ENCODE measurements around the gene S100A7. TPM values are rescaled to one million over a fixed set of nuclear protein-coding genes. Genes with fewer than 3 reads are reported as not detected.
A peak's percentile ranks its signal among the peaks of the same experiment; 100 is the strongest.
"Not testable (repeated sequence)": the region's sequence is repeated elsewhere in the genome, so short reads cannot be mapped to it uniquely, and the experiment has no call there.

Gene S100A7
- total RNA-seq, 1 experiment from 2014 or later, result not detected

DNA sequence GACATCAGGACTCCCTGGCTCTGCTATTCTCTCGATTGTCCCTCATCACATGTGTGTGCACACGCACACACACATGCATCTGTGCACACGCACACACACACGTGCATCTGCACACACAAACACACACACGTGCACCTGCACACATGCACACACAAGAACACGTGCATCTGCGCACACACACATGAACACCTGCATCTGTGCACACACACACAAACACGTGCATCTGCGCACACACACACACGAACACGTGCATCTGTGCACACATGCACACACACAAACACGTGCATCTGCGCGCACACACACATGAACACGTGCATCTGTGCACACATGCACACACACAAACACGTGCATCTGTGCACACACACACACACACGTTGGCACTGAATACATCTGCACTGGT, 29.4 kb downstream of the S100A7 start:
- no peak for DNase-seq (ENCODE audit: low spot score)

DNA sequence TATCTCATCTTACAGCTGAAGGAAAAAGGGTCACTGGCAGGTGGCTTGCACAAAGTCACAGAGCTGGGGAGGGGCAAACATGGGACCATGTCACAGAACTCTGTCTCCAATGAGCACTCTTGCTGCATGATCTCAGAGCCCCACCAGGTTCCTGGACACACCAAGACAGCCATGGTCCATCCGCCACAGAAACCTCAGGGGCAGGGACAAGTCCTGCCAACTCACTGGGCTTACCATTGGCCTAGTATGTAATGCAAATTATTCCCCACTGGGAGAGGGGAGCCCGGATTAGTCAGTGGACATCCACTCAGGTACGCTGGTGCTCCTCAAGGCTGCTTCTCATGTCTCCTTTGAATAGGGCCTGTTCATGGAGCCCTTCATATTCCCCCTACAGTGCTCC, 29.9 kb downstream of the S100A7 start:
- no peak for DNase-seq (ENCODE audit: low spot score)

DNA sequence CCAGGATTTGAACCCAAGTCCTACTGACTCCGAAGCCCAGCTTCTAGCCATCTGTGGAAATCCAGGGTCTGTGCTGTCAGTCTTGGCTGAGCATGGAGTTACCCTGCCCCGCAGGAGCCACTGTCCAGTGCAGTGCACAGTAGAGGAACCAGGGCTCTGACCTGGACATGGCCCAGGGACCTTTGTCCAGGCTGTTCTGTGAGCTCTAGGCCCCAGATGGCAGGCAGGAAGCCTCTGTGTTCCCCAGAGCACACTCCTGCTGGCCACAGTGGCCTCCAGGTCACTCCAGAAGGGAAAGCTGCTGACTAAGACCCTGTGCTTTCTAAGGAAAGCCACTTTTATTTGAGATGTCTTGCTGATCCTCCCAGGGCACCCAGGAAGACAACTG, 30.3 kb downstream of the S100A7 start:
- DNase-seq (ENCODE audit: low spot score), result no peak

DNA sequence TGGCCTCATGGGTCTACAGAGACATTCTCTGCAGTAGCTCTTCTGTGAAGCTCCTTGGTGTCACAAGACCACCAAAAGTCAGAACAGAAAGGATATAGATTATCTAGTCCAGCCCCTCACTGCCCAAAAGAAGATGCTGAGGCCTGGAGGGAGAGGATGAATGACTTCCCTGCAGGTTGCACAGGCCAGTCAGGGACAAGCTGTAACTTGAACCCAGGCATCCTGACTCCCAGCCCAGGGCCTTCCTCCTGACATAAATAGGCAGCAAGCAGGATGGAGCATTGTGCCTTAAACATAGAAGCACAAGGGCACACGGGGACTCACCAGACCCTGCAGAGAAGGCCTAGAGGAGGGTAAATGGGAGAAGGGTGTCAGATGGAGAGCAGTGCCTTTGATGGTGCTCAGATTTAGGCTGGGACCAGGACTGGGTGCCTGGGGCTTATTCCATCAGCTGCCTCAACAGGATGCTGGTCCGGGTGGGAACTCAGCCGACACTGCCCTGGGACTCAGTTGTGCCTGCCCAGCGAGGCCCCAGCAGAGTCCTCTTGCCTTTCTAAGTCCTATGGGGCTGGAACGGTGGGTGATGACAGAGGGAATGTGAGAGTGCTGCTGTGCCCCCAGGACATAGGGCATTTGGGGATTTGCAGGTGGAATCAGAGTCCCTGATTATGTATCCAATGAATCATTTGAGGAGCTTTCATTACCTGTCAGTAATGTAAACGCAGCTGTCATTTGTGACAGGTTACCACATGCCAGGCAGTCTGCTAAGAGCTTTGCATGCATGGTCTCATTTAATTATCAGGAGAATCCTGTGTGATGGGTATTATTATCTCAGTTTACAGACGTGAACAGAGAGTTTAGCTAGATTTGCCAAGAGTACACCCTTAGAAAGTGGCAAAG, 30.9 kb downstream of the S100A7 start:
- DNase-seq (ENCODE audit: low spot score), result no peak

DNA sequence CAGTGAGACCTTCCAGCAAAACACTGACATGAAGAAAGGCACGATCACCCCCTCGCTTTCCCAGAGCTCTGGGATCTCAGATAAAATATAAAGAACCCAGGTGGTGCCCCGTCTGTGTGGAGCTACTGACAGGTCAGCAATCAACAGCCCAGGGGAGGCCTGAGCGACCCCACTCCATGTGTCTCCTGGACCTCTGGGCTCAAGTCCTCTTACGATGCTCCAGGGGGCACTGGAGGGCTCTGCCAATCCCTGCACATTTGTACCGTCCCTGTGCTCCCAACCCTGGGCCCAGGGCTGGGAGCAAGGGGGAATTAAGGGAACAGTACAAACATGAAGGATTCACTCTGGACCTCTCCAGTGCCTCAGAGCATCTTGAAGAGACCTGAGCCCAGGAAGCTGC, 31.7 kb downstream of the S100A7 start:
- no peak for DNase-seq (ENCODE audit: low spot score)

DNA sequence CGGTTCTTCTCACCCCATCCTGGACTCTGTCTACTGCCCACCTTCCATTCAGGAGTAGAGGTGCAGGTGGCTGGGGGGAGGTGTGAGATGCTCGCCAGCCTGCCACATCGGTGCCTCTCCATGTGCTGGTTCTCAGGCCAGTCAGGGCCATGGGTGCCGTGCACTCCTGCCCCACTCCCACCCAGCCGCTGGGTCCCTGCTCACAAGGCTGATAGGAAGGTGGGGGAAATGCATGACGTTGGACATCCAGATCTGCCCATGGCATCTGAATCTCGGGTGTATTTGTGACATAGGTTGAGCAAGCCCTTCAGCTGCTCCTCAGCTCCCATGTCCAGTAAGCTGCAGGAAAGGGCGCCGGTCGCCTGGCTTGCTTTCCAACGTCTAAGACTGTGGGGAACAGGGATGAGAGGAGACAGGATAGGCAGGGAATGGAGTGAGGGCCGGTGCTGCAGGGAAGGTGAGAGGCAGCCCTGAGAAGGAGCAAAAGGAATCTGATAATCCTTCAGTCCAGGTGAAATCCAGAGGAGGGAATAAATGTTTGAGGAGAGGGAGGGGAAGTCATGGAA, 32.3 kb downstream of the S100A7 start:
- DNase-seq (ENCODE audit: low spot score), result no peak

DNA sequence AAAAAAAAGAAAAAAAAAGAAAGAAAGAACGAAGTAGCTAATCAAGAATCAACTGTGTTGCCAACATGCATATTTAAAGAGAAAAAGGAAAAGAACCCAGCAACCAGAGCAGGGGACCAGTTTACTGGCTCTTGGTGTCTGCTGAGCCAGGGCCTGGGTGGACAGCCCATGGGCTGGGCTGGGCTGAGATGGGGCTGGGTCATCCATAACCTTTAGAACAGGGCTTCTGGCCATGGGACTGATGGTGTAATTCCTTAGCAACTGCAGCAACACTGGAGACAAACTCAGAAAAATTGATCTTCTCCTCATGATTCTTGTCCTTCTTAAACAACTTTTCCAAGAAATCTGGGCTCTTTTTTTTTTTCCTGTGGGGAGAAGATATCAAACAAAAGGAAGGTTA, 33.6 kb downstream of the S100A7 start:
- DNase-seq (ENCODE audit: low spot score), result no peak

DNA sequence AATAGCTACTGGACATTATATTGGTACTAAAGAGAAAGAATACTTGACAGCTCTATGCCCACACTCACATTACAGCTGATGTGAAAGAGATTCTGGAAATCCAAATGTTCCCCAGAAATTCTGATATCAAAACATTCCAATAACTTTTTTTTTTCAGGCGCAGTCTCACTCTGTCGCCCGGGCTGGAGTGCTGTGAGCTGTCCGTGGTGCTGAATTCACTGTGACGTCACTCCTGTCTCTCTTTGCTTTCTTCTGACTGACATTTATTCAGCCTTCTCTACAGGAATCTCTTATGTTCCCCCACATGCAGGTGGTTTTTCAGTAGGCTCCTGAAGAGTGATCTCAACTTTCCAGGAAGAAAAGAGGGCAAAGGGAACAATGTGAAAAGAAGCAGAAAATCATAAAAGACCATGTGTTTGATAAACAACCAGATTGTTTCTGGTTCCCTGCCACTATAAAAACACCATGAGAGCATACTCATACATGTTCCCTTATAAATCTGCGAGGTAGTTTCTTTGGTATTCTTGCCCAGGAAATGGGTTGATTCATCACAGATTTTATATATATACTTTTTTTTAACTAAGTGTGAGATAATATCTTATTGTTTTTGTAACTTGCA, 37.9 kb downstream of the S100A7 start:
- DNase-seq (ENCODE audit: low spot score), result peak; percentile 76

DNA sequence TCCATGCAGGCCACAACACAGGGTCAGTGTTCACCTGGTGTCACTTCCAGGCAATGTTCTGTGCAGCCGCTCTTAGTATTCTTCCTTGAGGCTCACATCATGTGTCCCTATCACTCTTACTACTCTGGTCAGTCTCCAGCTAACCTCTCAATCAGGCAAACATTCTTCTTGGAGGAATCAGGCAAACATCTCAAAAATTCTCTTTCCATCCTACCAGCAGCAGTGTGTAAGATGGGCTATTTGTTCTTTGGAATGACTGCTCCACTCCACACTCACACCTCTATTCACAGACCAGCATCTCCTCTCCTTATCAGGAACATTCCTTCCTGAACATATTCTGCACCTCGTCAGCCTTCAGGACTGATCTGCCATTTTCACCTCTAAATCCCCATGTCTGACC, 40.1 kb downstream of the S100A7 start:
- no peak for DNase-seq (ENCODE audit: low spot score)

DNA sequence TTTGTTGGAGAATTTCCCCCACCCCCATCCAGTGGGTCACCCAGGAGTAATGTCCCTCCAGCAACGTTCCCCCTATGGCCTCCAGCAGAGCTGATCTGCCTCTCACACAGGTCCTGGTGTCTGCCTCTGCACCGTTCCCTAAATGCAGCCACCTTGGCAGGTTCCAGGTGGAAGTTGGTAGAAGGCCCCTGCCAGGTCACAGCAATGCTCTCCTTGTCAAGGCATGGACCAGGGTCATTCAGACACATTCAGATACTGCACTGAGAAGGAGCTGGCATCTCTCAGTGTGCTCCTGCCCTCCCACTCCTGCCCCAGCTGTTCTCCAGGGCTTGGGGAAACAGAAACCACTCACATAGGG, 41.0 kb downstream of the S100A7 start:
- not testable (repeated sequence) for DNase-seq (ENCODE audit: low spot score)

DNA sequence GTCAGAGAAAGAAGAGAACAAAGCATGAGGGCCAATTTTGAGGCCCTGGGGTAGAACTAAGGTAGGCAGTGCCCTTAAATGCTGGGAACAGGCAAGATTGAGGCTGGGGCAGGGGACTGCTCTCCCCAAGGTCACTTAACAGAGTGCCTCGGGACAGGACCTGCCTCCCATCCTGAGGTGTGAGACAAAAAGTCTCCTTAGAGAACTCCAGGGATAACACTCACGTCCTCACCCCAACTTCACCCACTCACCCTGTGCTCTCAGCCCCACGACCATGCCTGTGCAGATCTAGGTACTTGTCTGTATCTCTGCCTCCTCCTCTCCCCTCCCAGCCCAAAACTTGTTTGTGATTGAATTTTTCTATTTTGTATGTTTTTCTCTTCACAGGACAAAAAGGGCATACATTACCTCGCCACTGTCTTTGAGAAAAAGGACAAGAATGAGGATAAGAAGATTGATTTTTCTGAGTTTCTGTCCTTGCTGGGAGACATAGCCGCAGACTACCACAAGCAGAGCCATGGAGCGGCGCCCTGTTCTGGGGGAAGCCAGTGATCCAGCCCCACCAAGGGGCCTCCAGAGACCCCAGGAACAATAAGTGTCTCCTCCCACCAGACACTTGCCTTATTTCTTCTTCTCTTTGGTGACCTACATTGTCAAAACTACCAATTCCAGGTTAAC, 41.6 kb downstream of the S100A7 start:
- DNase-seq (ENCODE audit: low spot score), result not testable (repeated sequence)

DNA sequence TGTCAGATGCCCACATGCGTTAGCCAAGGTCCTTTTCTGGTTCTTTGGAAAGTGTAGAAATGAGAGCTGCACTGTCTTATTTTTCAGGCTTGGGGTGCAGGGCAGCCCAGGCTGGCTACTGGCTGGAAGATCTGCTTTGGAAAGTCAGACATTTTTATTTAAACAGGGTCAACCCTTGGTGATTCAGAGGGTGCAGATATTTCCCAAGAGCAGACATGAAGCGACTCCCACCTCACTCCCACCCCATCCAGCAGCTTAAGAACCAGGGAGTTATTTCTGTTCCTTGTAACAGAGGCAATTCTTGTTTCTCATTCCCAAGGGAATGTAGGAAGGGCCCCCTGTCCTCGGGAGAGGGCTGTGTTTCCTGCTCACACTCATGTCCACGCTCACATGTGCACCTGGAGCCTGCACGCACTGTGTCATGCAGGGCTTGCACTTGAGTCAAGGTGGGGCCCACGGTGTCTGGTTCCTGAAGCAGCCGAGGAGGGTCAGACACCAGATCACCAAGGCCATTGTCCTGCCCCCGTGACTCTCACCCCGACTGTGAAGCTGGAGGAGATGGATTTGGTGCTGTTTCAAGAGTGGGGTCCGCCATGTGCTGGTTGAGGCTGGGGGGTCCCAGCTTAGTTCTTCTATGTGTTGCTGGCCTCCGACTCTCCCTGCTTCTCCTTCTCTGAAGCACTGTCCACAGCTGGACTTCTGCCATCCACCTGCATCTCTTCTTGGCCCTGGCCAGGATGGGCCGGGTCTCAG, 43.1 kb downstream of the S100A7 start:
- DNase-seq (ENCODE audit: low spot score), result no peak

DNA sequence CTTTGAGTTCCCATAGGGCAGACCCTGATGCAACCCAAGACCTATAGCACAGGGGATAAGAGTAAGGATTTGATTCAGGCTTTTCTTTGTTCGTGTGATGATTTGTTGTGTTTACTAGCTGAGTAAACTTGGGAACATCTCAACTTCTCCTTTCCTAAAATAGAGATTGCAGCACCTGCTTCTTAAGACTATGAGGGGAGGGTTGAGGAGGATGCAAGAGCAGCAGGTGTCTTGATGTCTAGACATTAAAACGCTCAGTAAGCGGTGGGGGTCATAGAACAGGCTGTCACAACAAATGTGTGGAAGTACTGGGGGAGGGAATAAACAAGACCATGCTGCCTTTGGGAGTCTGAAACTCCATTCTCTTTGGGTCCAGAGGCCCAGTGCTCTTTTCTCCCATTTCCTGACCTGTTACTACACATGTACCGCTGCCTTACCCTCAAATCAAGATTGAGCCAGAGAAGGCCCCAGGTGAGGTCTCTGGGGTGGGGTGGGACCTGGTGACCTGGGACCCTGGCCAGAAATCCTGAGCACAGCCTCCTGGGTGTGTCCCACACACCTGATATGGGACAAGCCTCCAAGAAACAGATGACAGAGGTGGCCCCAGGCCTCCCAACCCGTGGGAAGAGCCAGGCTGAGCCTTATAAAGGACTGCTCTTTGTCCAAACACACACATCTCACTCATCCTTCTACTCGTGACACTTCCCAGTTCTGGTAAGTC, 44.4 kb downstream of the S100A7 start, which contains the start of gene S100A7A:
Gene S100A7A (plus strand): TSS at position 671 of the 721 bp plus-strand sequence. CDS start 1,563 bp downstream, outside the sequence.
- no peak for DNase-seq (ENCODE audit: low spot score)

DNA sequence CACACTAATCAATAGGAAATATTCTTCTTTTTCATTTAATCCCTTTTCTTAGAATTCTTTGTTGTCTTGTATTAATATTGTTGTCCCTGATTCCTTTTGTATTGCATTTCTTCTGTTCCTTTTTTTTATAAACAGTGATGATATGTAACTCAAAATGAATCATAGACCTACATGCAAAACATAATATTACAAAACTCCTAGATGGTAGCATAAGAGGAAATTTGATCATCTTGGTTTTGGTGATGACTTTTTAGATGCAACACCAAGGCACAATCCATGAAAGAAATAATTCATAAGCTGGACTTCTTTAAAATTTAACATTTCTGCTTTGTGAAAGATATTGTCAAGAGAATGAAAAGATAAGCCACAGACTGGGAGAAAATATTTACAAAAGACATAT, 46.5 kb downstream of the S100A7 start:
- DNase-seq (ENCODE audit: low spot score), result not testable (repeated sequence)

Other genes with a start within 250 kb of the S100A7 start
- gene PRR9, start 243.1 kb downstream of the S100A7 start, total RNA-seq (2014; rRNA removed; shearing (Covaris generic)), result not detected in 2 replicates
- not detected in 2 replicates for gene LORICRIN, start 201.0 kb downstream of the S100A7 start, total RNA-seq (2014; rRNA removed; shearing (Covaris generic))
- not detected in 2 replicates for gene PGLYRP3, start 147.7 kb downstream of the S100A7 start, total RNA-seq (2014; rRNA removed; shearing (Covaris generic))
- not detected in 2 replicates for gene PGLYRP4, start 111.8 kb downstream of the S100A7 start, total RNA-seq (2014; rRNA removed; shearing (Covaris generic))
- gene S100A9, start 102.8 kb downstream of the S100A7 start, total RNA-seq (2014; rRNA removed; shearing (Covaris generic)), result 1.8 TPM in 1 of 2 replicates, not detected in the other
- not detected in 2 replicates for gene S100A12, start 85.0 kb downstream of the S100A7 start, total RNA-seq (2014; rRNA removed; shearing (Covaris generic))
- gene S100A8, start 69.6 kb downstream of the S100A7 start, total RNA-seq (2014; rRNA removed; shearing (Covaris generic)), result not detected in 2 replicates
- gene S100A7A, start 44.1 kb downstream of the S100A7 start, total RNA-seq (2014; rRNA removed; shearing (Covaris generic)), result not detected in 2 replicates
- 2,272 and 2,428 TPM in 2 replicates for gene S100A6, start 75.3 kb upstream of the S100A7 start, total RNA-seq (2014; rRNA removed; shearing (Covaris generic))
- gene S100A5, start 80.3 kb upstream of the S100A7 start, total RNA-seq (2014; rRNA removed; shearing (Covaris generic)), result 4.0 and 9.8 TPM in 2 replicates
- 694 and 702 TPM in 2 replicates for gene S100A4, start 85.2 kb upstream of the S100A7 start, total RNA-seq (2014; rRNA removed; shearing (Covaris generic))
- gene S100A3, start 88.6 kb upstream of the S100A7 start, total RNA-seq (2014; rRNA removed; shearing (Covaris generic)), result 2.6 and 4.9 TPM in 2 replicates
- 17.9 and 26.4 TPM in 2 replicates for gene S100A2, start 105.2 kb upstream of the S100A7 start, total RNA-seq (2014; rRNA removed; shearing (Covaris generic))
- 282 and 292 TPM in 2 replicates for gene S100A16, start 152.5 kb upstream of the S100A7 start, total RNA-seq (2014; rRNA removed; shearing (Covaris generic))
- 35.6 and 46.2 TPM in 2 replicates for gene S100A14, start 155.7 kb upstream of the S100A7 start, total RNA-seq (2014; rRNA removed; shearing (Covaris generic))
- gene S100A13, start 166.9 kb upstream of the S100A7 start, total RNA-seq (2014; rRNA removed; shearing (Covaris generic)), result 78.7 and 87.3 TPM in 2 replicates
- 0.15 TPM in 1 of 2 replicates, not detected in the other for gene S100A1, start 167.8 kb upstream of the S100A7 start, total RNA-seq (2014; rRNA removed; shearing (Covaris generic))
- gene CHTOP, start 173.4 kb upstream of the S100A7 start, total RNA-seq (2014; rRNA removed; shearing (Covaris generic)), result 63.7 and 69.4 TPM in 2 replicates
- 45.5 and 46.0 TPM in 2 replicates for gene SNAPIN, start 198.1 kb upstream of the S100A7 start, total RNA-seq (2014; rRNA removed; shearing (Covaris generic))
- gene ILF2, start 210.3 kb upstream of the S100A7 start, total RNA-seq (2014; rRNA removed; shearing (Covaris generic)), result 144 and 159 TPM in 2 replicates
- not detected in 2 replicates for gene NPR1, start 218.0 kb upstream of the S100A7 start, total RNA-seq (2014; rRNA removed; shearing (Covaris generic))

Measured in HT-29 (cell line).